Panc1 (cell line): ENCODE measurements around the gene CDKAL1. TPM values are rescaled to one million over a fixed set of nuclear protein-coding genes. Genes with fewer than 3 reads are reported as not detected.

Experiments
- ATAC-seq: fragments of 200-7000 bp; cut with Tn5 transposase; 2 replicates; pipeline ENCODE4 v1.9.1; 2020; ENCODE audit warnings: mild to moderate bottlenecking, moderate library complexity
- BruUV-seq: library from RNA; stranded (reverse); fragments of 400-500 nt; replicated peaks from 2 replicates; lab custom pipeline; 2021; lab: Mats Ljungman, UMichigan
- CTCF ChIA-PET: fragments of 300-600 bp; sonication (Branson Sonifier 250); formaldehyde crosslinking; loops from one replicate; lab custom pipeline; 2022; ENCODE audit warnings: antibody characterized with exemption; lab: Charles Lee
- POLR2A ChIA-PET: fragments of 300-600 bp; sonication (Branson Sonifier 250); formaldehyde crosslinking; loops from one replicate; lab custom pipeline; 2022; ENCODE audit warnings: antibody characterized with exemption; lab: Charles Lee
- DNase-seq: peaks from one replicate; pipeline ENCODE4 v3.0.0-alpha.2; 2010; ENCODE audit warnings: low read depth, low spot score
- H3K27ac ChIP-seq: 2 replicates; pipeline ENCODE4 v1.5.1; 2011; ENCODE audit warnings: mild to moderate bottlenecking, low read length, inconsistent platforms
- H3K27me3 ChIP-seq: fragments of 200-500 bp; sonication (Bioruptor generic); 2 replicates; pipeline ENCODE4 v1.6.0; 2014; ENCODE audit warnings: low read length, inconsistent platforms; ENCODE audit not compliant: control insufficient read depth, insufficient read depth
- H3K36me3 ChIP-seq: fragments of 200-500 bp; sonication (Bioruptor generic); 2 replicates; pipeline ENCODE4 v1.5.1; 2014; ENCODE audit warnings: inconsistent platforms, mild to moderate bottlenecking, low read length, moderate library complexity; ENCODE audit not compliant: control insufficient read depth, insufficient read depth
- H3K4me1 ChIP-seq: 2 replicates; pipeline ENCODE4 v1.5.1; 2011; ENCODE audit warnings: inconsistent platforms, mild to moderate bottlenecking, low read length, moderate library complexity; ENCODE audit not compliant: control insufficient read depth, insufficient read depth
- H3K4me3 ChIP-seq, 2 experiments: 2 replicates each; pipeline ENCODE4 v1.5.1; 2011 to 2012; ENCODE audit warnings: low read depth in 2 of 2, low read length in 2 of 2, mild to moderate bottlenecking in 2 of 2, inconsistent platforms in 1 of 2, moderate library complexity in 1 of 2
- H3K9me3 ChIP-seq: fragments of 200-500 bp; sonication (Bioruptor generic); 2 replicates; pipeline ENCODE4 v1.5.1; 2014; ENCODE audit warnings: low read depth, mild to moderate bottlenecking, inconsistent platforms, low read length, moderate library complexity; ENCODE audit not compliant: control insufficient read depth, insufficient read depth
- CTCF ChIP-seq: fragments of 450-650 bp; IDR thresholded peaks from 2 replicates; pipeline ENCODE4 v1.5.1; 2017; ENCODE audit warnings: mild to moderate bottlenecking
- POLR2AphosphoS5 ChIP-seq: IDR thresholded peaks from 2 replicates; pipeline ENCODE4 v1.6.1; 2012; ENCODE audit warnings: mild to moderate bottlenecking, low read depth, low read length, moderate library complexity
- SIN3A ChIP-seq: IDR thresholded peaks from 2 replicates; pipeline ENCODE4 v1.6.1; 2012; ENCODE audit warnings: low read depth, mild to moderate bottlenecking, low read length, moderate library complexity, borderline replicate concordance; ENCODE audit not compliant: insufficient read depth
- TCF7L2 ChIP-seq: IDR thresholded peaks from 2 replicates; pipeline ENCODE4 v1.6.1; 2011; ENCODE audit warnings: mild to moderate bottlenecking, low read depth, low read length, inconsistent platforms
- in situ Hi-C: cut with HindIII; loops from 2 replicates; pipeline ENCODE4 v1.10.0; 2016; ENCODE audit warnings: low sequenced_read_pairs, low pct_unique_long_range_greater_than_20kb
- intact Hi-C: fragments of 100-400 bp; cut with micrococcal nuclease; formaldehyde crosslinking; loops from one replicate; pipeline ENCODE4 v1.10.0; 2022; ENCODE audit not compliant: unreplicated experiment
- total RNA-seq: library from RNA; stranded (reverse); gene quantifications from one replicate; pipeline ENCODE4 v1.2.1, GENCODE V29; 2021; ENCODE audit not compliant: unreplicated experiment
- TF ChIP-seq, protein P1 (sequence below), 2 experiments: IDR thresholded peaks; 2 replicates each; pipeline ENCODE4 v1.6.1; 2011 to 2012; ENCODE audit warnings: low read depth in 2 of 2, control low read depth in 1 of 2, low read length in 1 of 2, mild to moderate bottlenecking in 1 of 2, moderate library complexity in 1 of 2; ENCODE audit not compliant: insufficient read depth in 1 of 2

Gene CDKAL1
- total RNA-seq, 1 experiment from 2014 or later, result 14.5 TPM

DNA sequence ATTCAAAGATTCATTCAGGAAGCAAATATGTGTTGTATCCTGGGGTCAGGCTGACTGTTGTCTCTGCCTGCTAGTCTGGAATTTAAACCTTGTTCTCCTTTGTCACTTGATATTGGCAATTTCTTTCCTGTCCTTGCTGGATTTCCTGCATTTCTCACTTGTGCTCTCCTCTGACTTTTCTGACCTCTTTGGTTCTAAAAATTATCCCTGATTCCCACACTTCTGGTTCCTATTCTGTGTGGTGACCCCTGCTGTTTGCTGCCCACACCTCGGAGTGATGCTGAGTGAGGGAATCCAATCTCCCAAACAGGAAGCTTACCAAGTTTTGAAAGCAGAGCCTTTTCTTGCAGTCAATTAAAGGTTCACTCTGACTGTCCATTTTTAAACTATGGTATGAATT, 345.3 kb downstream of the CDKAL1 start:
- Histone ChIP-seq H3K27me3 (no peaks in the 10 kb centered on the region), H3K9me3 (peaks cover 4% of the 10 kb centered on the region; the same call in 1 of the 2 replicates), H3K4me1 (peaks cover 24% of the 10 kb centered on the region), H3K4me3 (no peak overlapping the region), H3K36me3 (no peaks in the 10 kb centered on the region), H3K27ac (peak overlapping the region; percentile 61; the same call in 1 of the 2 replicates)
- POLR2A ChIA-PET, result no interaction called here
- intact Hi-C loops (loop anchor here (5.0 to 10.0 kb wide), 2 partner anchors 225 to 708 kb away; no protein-coding TSS in a partner anchor), in situ Hi-C loops (no loop called here)
- DNase-seq (no peak), ATAC-seq (no peak)
- BruUV-seq, result no TSS peak
- TF ChIP-seq, protein P1, sequence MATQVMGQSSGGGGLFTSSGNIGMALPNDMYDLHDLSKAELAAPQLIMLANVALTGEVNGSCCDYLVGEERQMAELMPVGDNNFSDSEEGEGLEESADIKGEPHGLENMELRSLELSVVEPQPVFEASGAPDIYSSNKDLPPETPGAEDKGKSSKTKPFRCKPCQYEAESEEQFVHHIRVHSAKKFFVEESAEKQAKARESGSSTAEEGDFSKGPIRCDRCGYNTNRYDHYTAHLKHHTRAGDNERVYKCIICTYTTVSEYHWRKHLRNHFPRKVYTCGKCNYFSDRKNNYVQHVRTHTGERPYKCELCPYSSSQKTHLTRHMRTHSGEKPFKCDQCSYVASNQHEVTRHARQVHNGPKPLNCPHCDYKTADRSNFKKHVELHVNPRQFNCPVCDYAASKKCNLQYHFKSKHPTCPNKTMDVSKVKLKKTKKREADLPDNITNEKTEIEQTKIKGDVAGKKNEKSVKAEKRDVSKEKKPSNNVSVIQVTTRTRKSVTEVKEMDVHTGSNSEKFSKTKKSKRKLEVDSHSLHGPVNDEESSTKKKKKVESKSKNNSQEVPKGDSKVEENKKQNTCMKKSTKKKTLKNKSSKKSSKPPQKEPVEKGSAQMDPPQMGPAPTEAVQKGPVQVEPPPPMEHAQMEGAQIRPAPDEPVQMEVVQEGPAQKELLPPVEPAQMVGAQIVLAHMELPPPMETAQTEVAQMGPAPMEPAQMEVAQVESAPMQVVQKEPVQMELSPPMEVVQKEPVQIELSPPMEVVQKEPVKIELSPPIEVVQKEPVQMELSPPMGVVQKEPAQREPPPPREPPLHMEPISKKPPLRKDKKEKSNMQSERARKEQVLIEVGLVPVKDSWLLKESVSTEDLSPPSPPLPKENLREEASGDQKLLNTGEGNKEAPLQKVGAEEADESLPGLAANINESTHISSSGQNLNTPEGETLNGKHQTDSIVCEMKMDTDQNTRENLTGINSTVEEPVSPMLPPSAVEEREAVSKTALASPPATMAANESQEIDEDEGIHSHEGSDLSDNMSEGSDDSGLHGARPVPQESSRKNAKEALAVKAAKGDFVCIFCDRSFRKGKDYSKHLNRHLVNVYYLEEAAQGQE (IDR thresholded peaks at IDR 0.05; ENCODE audit: insufficient read depth in 1 of 2, low read depth in 2 of 2, low read length in 1 of 2), result no peak
- peak; percentile 9; the same call in 1 of the 2 replicates for TF ChIP-seq CTCF
- CTCF ChIA-PET, result no interaction called here

DNA sequence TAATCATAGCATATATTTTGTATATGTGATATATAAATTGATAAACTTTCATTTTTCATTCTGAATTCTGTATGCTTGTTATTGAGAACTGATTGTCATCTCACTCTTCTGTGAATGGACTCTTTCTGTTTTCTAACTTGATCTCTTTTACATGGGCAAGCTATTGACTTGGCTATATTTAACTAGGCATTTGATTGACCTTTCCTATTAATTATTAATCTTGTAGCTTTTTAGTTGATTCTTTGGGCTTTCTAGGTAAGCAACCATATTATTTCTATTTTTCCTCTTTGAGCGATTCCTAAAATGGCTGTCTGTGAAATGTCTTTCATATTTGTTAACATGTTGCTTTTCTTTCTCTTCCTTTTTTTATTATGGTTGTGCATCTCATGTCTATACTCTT, 347.1 kb downstream of the CDKAL1 start:
- DNase-seq, result no peak
- in situ Hi-C loops (no loop called here), intact Hi-C loops (no loop called here)
- Histone ChIP-seq H3K9me3 (peaks cover 10% of the 10 kb centered on the region), H3K4me3 (no peak overlapping the region), H3K27ac (no peak overlapping the region), H3K4me1 (peaks cover 16% of the 10 kb centered on the region), H3K36me3 (no peaks in the 10 kb centered on the region), H3K27me3 (no peaks in the 10 kb centered on the region)
- ChIA-PET POLR2A (no interaction called here), CTCF (no interaction called here)
- no TSS peak for BruUV-seq
- no peak for TF ChIP-seq TCF7L2
- no peak for TF ChIP-seq SIN3A
- no peak for TF ChIP-seq CTCF
- TF ChIP-seq POLR2AphosphoS5, result no peak
- TF ChIP-seq, protein P1 (IDR thresholded peaks at IDR 0.05; ENCODE audit: insufficient read depth in 1 of 2, low read depth in 2 of 2, low read length in 1 of 2), result no peak
- no peak for ATAC-seq
